Esophagus muscularis mucosa (tissue), 4 donors: ENCODE results near the gene APOC4. TPM values are rescaled to one million over a fixed set of nuclear protein-coding genes. Genes with fewer than 3 reads are reported as not detected.

Experiments
- DNase-seq: peaks from one replicate; pipeline ENCODE4 v3.0.0-alpha.2; 2017; ENCODE audit errors: extremely low spot score
- H3K27ac ChIP-seq, 4 donors: fragments of 200-600 bp; sonication (generic); replicated peaks in 1 of 4; 1 replicate in 3 of 4; 2 replicates in 1 of 4; pipeline ENCODE4 v1.5.1; 2016 to 2019; ENCODE audit warnings: mild to moderate bottlenecking in 1 of 4
- H3K27me3 ChIP-seq, 4 donors: fragments of 200-600 bp; sonication (generic); one replicate each; pipeline versions ENCODE4 v1.5.1 to v1.6.0; 2016 to 2019
- H3K36me3 ChIP-seq, 4 donors: fragments of 200-600 bp; sonication (generic); one replicate each; pipeline ENCODE4 v1.5.1; 2016 to 2019
- H3K4me1 ChIP-seq, 4 donors: fragments of 200-600 bp; sonication (generic); one replicate each; pipeline ENCODE4 v1.5.1; 2016 to 2019
- H3K4me3 ChIP-seq, 4 donors: fragments of 200-600 bp; sonication (generic); 1 replicate in 2 of 4; 2 replicates in 2 of 4; pipeline ENCODE4 v1.5.1; 2016 to 2019; ENCODE audit warnings: mild to moderate bottlenecking in 4 of 4, moderate library complexity in 1 of 4
- H3K9me3 ChIP-seq, 4 donors: fragments of 200-600 bp; sonication (generic); 1 replicate in 3 of 4; 2 replicates in 1 of 4; pipeline ENCODE4 v1.5.1; 2016 to 2019
- CTCF ChIP-seq, 3 experiments: fragments of 200-600 bp in 2 of 3; fragments of 450-650 bp in 1 of 3; sonication (generic) in 2 of 3; IDR thresholded peaks; one replicate each; pipeline ENCODE4 v1.5.1; 2017 to 2019; ENCODE audit warnings: antibody characterized with exemption in 3 of 3, mild to moderate bottlenecking in 2 of 3, moderate library complexity in 1 of 3
- EP300 ChIP-seq: sonication (generic); formaldehyde crosslinking; IDR thresholded peaks from one replicate; pipeline ENCODE4 v1.6.1; 2017; ENCODE audit warnings: antibody characterized with exemption
- POLR2A ChIP-seq: fragments of 450-650 bp; IDR thresholded peaks from one replicate; pipeline ENCODE4 v1.6.1; 2017; ENCODE audit warnings: antibody characterized with exemption, moderate library complexity, mild to moderate bottlenecking, low read depth
- POLR2AphosphoS5 ChIP-seq, 2 donors: sonication (generic); formaldehyde crosslinking; IDR thresholded peaks; one replicate each; pipeline ENCODE4 v1.6.1; 2017; ENCODE audit warnings: antibody characterized with exemption in 2 of 2
- WGBS: methylation state at CpG from one replicate; pipeline ENCODE4 v1.1.5; 2018; 5-methylcytosine and 5-hydroxymethylcytosine counted together
- intact Hi-C: fragments of 100-400 bp; cut with DNase I; formaldehyde crosslinking; loops from one replicate; pipeline ENCODE4 v1.15.1; 2023
- total RNA-seq, 4 donors: library from RNA; depleted of rRNA; stranded (reverse); fragments of >200 nt; gene quantifications; one replicate each; pipeline versions ENCODE4 v1.1.0 to v1.2.1, GENCODE V29; 2016

APOC4 gene
- total RNA-seq, 4 donors from 2014 or later, result not detected

DNA sequence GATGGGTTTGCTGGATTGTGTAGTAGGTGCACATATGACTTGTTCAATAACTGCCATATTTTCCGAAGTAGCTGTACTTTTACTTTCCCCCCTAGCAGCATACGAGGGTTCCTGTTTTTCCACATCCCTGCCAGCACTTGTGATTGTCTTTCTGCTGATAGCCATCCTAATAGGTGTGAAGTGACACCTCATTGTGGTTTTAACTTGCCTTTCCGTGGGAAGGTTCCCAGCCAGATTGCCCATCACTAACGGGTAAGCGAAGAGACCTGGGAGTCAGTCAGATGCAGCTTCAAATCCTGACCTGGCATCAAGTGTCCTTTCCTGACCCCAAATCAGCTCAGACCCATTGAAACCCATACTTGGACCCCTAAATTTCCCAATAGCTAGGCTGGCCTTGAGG lies 17.7 kb downstream of the APOC4 start:
- TF ChIP-seq EP300, result no peak
- no peak for TF ChIP-seq POLR2AphosphoS5 (IDR thresholded peaks at IDR 0.05)
- no peak for TF ChIP-seq CTCF (IDR thresholded peaks at IDR 0.05)
- TF ChIP-seq POLR2A, result no peak
- Histone ChIP-seq H3K4me1 (peaks cover 27 to 54% (median 44%) of the 10 kb centered on the region in 4 donors), H3K36me3 (peaks cover 21 to 49% (median 39%) of the 10 kb centered on the region in 4 donors), H3K27me3 (no peaks in the 10 kb centered on the region), H3K9me3 (no peaks in the 10 kb centered on the region), H3K4me3 (no peak overlapping the region), H3K27ac (no peak overlapping the region)
- WGBS, result 73% methylated on average over 5 of the region's 5 CpGs
- DNase-seq, result no peak
- intact Hi-C loops, result no loop called here

DNA sequence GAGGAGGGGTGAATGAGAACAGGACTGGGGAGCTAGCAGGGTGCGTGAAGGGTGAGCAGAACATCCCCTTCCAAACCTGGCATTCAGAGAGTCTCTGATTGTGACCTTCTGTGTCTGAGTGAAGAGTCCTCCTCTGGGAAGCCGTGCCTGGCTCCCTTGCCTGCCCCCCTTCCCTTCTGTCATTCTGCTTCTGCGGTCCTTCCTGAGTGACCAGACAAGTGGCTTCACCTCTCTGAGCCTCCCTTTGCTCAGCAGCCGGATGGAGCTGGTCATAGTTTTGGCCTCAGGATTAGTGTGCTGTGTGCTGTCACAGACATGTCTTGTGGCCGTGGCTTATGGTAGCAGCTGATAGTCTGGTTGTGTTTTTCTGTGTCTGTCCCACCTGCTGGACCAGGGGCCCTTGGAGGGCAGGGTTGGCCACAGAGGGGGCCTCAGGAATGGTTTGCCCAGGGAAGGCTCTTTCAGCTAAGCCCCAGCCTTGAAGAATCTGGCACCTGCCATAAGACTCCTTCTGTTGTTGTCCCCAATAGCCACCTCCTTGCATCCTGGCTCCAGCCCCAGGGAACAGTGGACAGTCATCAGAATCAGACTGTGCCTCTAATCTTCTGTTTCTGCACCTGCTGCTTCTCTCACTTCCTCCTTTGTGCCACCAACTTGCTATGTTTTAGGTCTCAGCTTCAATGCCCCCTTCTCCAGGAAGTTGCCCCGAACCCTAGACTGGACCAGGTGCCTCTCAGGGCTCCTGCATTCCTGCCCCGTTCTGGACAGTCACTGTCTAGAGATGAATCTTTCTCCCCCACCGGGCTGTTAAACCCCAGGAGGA lies 19.1 kb downstream of the APOC4 start:
- Histone ChIP-seq H3K27me3 (no peaks in the 10 kb centered on the region), H3K4me1 (peaks cover 24 to 47% (median 39%) of the 10 kb centered on the region in 4 donors), H3K9me3 (no peaks in the 10 kb centered on the region), H3K4me3 (no peak overlapping the region), H3K36me3 (peaks cover 23 to 63% (median 52%) of the 10 kb centered on the region in 4 donors), H3K27ac (no peak overlapping the region)
- intact Hi-C loops, result no loop called here
- DNase-seq, result no peak
- TF ChIP-seq POLR2A, result no peak
- TF ChIP-seq EP300, result no peak
- no peak for TF ChIP-seq POLR2AphosphoS5 (IDR thresholded peaks at IDR 0.05)
- TF ChIP-seq CTCF (IDR thresholded peaks at IDR 0.05), result no peak
- WGBS, result 77% methylated on average over 6 of the region's 8 CpGs

GRCh38 chr19:44961821-44962220 lies 19.8 kb downstream of the APOC4 start:
- H3K4me1 ChIP-seq, result peaks cover 17 to 40% (median 32%) of the 10 kb centered on the region in 4 donors
- peaks cover 23 to 70% (median 55%) of the 10 kb centered on the region in 4 donors for H3K36me3 ChIP-seq
- TF ChIP-seq POLR2A, result no peak
- no peak for TF ChIP-seq EP300
- no peak for TF ChIP-seq POLR2AphosphoS5 (IDR thresholded peaks at IDR 0.05)
- TF ChIP-seq CTCF (IDR thresholded peaks at IDR 0.05), result no peak
- H3K27me3 ChIP-seq, result no peaks in the 10 kb centered on the region
- intact Hi-C loops, result no loop called here
- H3K4me3 ChIP-seq, result no peak overlapping the region
- 80% methylated on average over 6 of the region's 8 CpGs for WGBS
- no peak for DNase-seq
- no peak overlapping the region for H3K27ac ChIP-seq
- no peaks in the 10 kb centered on the region for H3K9me3 ChIP-seq

DNA sequence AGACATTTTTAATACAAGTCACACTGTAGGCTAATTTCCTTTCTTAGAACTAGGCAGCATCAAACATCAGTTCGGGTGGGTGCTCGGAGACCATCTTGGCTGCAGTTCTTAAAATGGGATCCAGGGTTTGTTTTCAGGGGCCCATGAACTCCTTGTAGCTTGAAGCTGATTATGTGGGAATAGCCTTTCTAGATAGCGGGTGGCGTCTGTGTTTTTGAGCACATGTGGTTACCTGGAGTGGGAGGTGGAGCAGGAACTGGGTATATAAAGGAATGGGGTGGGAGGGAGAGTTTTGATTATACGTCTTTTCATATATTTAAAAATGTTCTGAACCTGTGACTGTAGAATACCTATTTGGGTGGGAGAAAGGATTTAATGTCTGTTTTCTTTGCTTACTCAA lies 26.1 kb downstream of the APOC4 start:
- no peaks in the 10 kb centered on the region for H3K27me3 ChIP-seq
- no peaks in the 10 kb centered on the region for H3K4me1 ChIP-seq
- no peak for DNase-seq
- intact Hi-C loops, result no loop called here
- TF ChIP-seq CTCF (IDR thresholded peaks at IDR 0.05), result no peak
- no peak for TF ChIP-seq POLR2A
- no peak for TF ChIP-seq POLR2AphosphoS5 (IDR thresholded peaks at IDR 0.05)
- TF ChIP-seq EP300, result no peak
- H3K4me3 ChIP-seq, result no peak overlapping the region
- H3K36me3 ChIP-seq, result peaks cover 17 to 95% (median 66%) of the 10 kb centered on the region in 4 donors
- 86% methylated on average over 5 of the region's 5 CpGs for WGBS
- H3K9me3 ChIP-seq, result no peaks in the 10 kb centered on the region
- no peak overlapping the region for H3K27ac ChIP-seq
